ENCODE results near the gene NMRAL1. TPM values are rescaled to one million over a fixed set of nuclear protein-coding genes. Genes with fewer than 3 reads are reported as not detected.

NMRAL1 gene
- total RNA-seq, 1 donor from 2014 or later: 62.7 TPM

DNA sequence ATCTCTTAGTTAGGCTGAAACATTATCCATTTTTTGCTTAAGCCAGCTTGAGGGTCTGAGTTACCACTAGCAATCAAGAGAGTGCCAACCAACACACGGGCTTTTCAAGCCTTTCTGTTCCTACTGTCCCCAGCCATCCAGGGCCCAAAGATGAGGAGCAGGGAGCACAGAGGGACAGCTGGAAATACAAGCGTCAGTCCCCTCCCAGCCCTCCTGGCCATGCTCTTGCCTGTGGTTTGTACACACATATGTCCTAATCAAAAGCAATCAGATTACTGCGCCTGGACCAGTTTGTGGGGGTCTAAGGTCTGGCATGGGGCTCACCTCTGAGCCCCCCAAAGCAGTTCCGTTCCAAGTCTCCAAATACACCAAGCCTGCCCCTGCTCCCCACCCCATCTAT is 61.6 kb downstream of the NMRAL1 start:
- DNase-seq (ENCODE audit: low read depth) (no peak), FAIRE-seq (no peak)
- no peaks in the 10 kb centered on the region for H3K27me3 ChIP-seq (ENCODE audit: control insufficient read depth, insufficient read depth, low read length)
- TF ChIP-seq, protein P1, sequence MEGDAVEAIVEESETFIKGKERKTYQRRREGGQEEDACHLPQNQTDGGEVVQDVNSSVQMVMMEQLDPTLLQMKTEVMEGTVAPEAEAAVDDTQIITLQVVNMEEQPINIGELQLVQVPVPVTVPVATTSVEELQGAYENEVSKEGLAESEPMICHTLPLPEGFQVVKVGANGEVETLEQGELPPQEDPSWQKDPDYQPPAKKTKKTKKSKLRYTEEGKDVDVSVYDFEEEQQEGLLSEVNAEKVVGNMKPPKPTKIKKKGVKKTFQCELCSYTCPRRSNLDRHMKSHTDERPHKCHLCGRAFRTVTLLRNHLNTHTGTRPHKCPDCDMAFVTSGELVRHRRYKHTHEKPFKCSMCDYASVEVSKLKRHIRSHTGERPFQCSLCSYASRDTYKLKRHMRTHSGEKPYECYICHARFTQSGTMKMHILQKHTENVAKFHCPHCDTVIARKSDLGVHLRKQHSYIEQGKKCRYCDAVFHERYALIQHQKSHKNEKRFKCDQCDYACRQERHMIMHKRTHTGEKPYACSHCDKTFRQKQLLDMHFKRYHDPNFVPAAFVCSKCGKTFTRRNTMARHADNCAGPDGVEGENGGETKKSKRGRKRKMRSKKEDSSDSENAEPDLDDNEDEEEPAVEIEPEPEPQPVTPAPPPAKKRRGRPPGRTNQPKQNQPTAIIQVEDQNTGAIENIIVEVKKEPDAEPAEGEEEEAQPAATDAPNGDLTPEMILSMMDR (IDR thresholded peaks at IDR 0.05; ENCODE audit: insufficient read depth, low read length, severe bottlenecking): no peak
- H3K36me3 ChIP-seq (ENCODE audit: control insufficient read depth, insufficient read depth, low read length): peaks cover 12% of the 10 kb centered on the region
- H3K4me3 ChIP-seq (ENCODE audit: low read depth, low read length): no peak overlapping the region

DNA sequence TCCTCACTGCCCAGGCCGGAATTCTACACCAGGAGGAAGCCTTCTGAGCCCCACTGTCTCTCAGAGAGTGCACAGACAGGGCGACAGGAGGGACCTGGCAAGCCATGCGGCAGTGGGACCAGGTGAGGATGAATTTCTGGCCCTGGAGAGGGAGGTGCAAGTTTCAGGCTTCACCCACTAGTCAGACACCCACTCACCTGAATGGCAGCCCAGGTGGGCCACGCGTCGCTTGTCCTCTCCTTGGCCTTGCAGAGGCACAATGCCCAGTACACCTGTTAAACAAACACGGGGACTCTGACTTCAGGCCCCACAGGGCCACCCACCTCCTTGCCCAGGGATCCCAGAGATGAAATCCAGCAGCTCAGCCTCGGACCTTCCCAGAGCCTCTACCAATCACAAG is 62.3 kb downstream of the NMRAL1 start:
- Histone ChIP-seq H3K27me3 (ENCODE audit: control insufficient read depth, insufficient read depth, low read length) (no peaks in the 10 kb centered on the region), H3K4me3 (ENCODE audit: low read depth, low read length) (no peak overlapping the region), H3K36me3 (ENCODE audit: control insufficient read depth, insufficient read depth, low read length) (peaks cover 17% of the 10 kb centered on the region)
- DNase-seq (ENCODE audit: low read depth) (no peak), FAIRE-seq (no peak)
- TF ChIP-seq, protein P1 (IDR thresholded peaks at IDR 0.05; ENCODE audit: insufficient read depth, low read length, severe bottlenecking): no peak

Other genes starting within 250 kb of the NMRAL1 start
- gene SRL, start 232.5 kb downstream of the NMRAL1 start, total RNA-seq: not detected in 2 replicates
- 3.7 and 11.8 TPM in 2 replicates for gene TFAP4, start 201.6 kb downstream of the NMRAL1 start, total RNA-seq
- gene GLIS2, start 158.6 kb downstream of the NMRAL1 start, total RNA-seq: 0.53 and 0.77 TPM in 2 replicates
- 50.3 and 54.8 TPM in 2 replicates for gene PAM16, start 123.3 kb downstream of the NMRAL1 start, total RNA-seq
- gene VASN, start 102.8 kb downstream of the NMRAL1 start, total RNA-seq: 6.6 and 10.0 TPM in 2 replicates
- 7.6 and 15.6 TPM in 2 replicates for gene CORO7, start 58.0 kb downstream of the NMRAL1 start, total RNA-seq
- 62.9 and 74.8 TPM in 2 replicates for gene DNAJA3, start 48.8 kb downstream of the NMRAL1 start, total RNA-seq
- gene HMOX2, start 1.8 kb upstream of the NMRAL1 start, total RNA-seq: 66.1 and 92.7 TPM in 2 replicates
- gene CDIP1, start 64.1 kb upstream of the NMRAL1 start, total RNA-seq: 7.4 and 9.5 TPM in 2 replicates
- gene C16orf96, start 81.7 kb upstream of the NMRAL1 start, total RNA-seq: not detected in 2 replicates
- 3.7 and 4.7 TPM in 2 replicates for gene UBALD1, start 140.3 kb upstream of the NMRAL1 start, total RNA-seq
- gene MGRN1, start 150.2 kb upstream of the NMRAL1 start, total RNA-seq: 6.1 and 10.1 TPM in 2 replicates
- gene NUDT16L1, start 218.9 kb upstream of the NMRAL1 start, total RNA-seq: 21.1 and 34.8 TPM in 2 replicates

Data from bronchial epithelial cell (primary cell).